Kidney capillary endothelial cell (primary cell): ENCODE measurements around the gene NXPH4.

ENCODE experiments used
- DNase-seq: peaks from one replicate; pipeline ENCODE4 v3.0.0-alpha.2; 2018; ENCODE audit warnings: low spot score

The NXPH4 gene

GRCh38 chr12:57216014-57216911, at the start of gene NXPH4:
Gene NXPH4, plus strand, starts transcription at chr12:57216794. Its CDS starts 176 bp downstream, at chr12:57216970.
- DNase-seq = no peak

DNA sequence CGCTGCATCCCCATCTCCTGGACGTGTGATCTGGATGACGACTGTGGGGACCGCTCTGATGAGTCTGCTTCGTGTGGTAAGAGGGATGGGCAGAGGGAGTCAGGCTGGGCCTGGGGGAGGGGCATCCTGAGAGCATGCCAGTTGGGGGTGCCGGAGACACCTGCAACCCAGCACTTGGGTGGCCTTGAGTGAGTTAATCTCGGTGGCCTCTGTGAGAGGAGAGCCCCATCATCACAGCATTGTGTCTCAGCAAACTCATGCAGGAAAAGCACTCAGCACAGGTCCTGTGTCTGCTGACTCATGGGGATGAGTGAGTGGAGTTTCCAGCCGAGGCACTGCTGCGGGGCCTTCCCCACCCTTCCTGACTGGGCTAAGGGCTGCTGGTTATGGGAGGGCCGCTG, 49.6 kb upstream of the NXPH4 start:
- peak; percentile 68 for DNase-seq

DNA sequence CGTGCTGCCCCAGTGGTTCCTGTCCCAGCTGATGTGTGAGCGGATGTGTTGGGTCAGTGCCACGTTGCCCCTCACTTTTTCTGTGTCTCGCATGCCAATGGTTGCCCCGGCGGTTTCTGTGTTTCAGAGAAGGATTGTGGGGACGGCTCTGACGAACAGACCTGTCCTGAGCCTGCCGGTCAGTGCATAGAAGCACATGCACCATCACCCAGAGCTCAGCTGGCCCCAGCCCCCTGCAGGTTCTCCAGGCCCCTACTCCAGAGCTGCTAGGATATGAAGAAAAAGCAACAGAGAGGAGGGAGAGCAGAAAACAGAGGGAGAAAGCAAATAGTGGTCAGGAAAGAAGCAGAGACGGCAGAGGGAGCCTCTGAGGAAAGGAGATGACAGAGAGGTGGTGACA, 48.5 kb upstream of the NXPH4 start:
- DNase-seq = no peak

DNA sequence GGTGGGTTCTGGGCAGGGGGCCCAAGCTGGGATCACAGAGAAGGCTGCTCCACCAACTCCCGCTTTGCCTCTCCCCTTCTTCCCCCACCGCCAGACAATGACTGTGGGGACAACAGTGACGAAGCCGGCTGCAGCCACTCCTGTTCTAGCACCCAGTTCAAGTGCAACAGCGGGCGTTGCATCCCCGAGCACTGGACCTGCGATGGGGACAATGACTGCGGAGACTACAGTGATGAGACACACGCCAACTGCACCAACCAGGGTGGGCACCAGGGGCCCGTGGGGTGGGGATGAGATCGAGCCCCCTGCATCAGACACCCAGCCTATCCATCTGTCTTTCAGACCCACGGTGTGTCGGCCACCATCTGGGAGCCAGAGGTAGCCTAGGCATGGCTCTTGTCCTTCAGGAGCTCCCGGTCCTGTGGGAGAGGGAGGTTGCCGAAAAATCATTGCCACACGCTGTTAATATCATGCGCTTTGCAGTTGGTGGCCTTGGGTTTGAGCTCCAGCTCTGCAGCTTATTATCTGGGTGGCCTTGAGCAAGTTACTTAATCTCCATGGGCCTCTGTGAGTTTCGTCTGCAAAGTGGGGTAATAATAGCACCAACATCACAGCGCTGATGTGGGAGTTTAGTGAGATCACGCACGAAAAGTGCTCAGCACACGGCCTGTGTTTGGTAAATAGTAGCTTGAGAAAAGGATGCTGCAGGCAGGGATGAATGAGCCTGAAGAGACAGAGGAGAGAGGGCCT, 47.4 kb upstream of the NXPH4 start:
- no peak for DNase-seq

DNA sequence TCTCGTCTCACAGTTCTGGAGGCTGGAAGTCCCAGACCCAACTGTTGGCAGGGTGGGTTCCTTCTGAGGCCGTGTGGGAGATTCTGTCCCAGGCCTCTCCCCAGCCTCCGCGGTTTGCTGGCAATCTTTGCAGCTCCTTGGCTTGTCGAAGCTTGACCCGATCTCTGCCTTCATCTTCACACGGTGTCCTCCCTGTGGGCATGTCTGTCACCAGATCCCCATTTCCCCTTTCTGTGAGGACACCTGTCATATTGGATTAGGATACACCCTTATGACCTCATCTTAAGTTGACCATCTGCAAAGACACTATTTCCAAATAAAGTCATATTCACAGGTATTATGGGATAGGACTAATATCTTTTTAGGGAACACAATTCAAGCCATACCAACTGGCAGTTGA, 46.6 kb upstream of the NXPH4 start:
- no peak for DNase-seq

GRCh38 chr12:57170408-57170807, 46.2 kb upstream of the NXPH4 start:
- no peak for DNase-seq

DNA sequence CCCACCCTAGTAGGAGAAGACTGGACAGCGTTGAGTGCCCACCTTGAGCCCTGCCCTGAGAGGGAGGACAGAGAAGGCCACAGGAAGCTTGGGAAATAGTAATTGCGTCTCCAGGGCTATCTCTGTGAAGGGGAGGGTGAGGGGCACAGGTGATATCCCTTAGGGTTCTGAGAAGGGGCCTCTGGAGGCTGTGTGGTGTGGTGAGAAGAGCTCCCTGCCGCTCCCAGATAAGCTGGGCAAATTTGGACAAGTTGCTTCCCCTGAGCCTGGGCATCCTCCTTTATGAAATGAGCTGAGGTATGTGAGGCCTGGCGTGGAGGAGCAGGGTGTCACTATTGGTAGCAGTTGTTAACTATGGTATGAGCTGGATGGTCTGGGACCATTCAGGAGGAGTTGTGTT, 45.7 kb upstream of the NXPH4 start:
- DNase-seq = no peak

DNA sequence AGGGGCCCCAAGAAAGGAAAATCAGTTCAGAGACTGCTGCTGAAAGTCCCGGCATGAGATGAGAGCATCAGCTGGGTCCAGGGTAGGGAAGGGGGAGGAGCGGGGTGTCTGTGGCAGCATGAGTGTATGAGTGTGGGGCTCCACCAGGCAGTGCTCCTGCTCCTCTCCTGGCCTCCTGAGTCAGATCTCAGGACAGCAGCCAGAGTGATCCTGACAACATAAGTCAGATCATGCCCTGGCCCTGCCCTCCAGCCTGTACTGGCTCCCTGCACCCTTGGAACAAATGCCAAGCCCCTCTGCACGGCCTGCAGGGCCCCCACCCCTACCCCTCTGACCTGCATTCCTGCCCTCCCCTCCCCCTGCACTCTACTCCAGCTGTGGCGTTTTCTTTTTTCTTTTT, 44.9 kb upstream of the NXPH4 start:
- DNase-seq = no peak

- DNase-seq = no peak
Measured at GRCh38 chr12:57173089-57173488, 43.5 kb upstream of the NXPH4 start.

- no peak for DNase-seq
Measured at GRCh38 chr12:57173683-57174082, 42.9 kb upstream of the NXPH4 start.

DNA sequence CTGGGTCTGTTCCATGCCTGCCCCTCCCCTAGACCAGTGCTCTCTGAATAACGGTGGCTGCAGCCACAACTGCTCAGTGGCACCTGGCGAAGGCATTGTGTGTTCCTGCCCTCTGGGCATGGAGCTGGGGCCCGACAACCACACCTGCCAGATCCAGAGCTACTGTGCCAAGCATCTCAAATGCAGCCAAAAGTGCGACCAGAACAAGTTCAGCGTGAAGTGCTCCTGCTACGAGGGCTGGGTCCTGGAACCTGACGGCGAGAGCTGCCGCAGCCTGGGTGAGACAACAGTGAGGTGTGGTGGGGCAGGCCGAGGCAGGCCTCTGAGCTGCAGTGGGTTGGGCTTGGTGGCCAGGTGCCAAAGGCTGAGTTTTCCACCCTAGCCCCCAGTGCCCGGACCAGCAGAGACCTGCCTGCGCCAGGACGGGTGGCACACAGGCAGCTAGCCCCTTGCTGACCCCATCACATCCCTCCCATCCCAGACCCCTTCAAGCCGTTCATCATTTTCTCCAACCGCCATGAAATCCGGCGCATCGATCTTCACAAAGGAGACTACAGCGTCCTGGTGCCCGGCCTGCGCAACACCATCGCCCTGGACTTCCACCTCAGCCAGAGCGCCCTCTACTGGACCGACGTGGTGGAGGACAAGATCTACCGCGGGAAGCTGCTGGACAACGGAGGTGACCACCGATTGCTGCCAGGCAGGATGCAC, 41.0 kb upstream of the NXPH4 start:
- peak; percentile 44 for DNase-seq

DNA sequence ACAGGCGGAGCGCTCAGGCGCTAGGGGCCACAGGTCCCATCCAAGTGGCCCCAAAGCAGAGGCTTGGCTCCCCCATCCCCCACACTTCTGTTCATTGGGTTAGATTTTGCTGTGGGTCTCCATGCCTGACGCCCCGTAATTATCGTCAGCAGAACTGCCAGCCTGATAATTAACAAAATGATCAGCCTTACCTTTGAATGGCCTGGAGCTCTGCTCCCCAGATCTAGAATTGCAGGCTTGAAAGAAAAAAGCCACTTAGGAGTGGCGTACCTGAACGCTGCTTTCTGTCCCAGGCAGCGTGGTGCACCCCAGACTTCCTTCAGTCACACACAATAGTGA, 40.5 kb upstream of the NXPH4 start:
- DNase-seq = no peak

DNA sequence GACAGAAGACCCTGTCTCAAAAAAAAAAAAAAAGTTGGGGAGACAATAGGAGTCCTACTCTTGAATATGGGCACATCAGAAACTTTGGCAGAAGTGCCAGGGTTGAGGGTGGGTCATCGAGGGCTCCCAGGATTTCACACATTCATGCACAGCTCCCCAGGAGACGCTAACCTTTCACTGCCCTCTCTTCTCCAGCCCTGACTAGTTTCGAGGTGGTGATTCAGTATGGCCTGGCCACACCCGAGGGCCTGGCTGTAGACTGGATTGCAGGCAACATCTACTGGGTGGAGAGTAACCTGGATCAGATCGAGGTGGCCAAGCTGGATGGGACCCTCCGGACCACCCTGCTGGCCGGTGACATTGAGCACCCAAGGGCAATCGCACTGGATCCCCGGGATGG, 39.7 kb upstream of the NXPH4 start:
- no peak for DNase-seq

DNA sequence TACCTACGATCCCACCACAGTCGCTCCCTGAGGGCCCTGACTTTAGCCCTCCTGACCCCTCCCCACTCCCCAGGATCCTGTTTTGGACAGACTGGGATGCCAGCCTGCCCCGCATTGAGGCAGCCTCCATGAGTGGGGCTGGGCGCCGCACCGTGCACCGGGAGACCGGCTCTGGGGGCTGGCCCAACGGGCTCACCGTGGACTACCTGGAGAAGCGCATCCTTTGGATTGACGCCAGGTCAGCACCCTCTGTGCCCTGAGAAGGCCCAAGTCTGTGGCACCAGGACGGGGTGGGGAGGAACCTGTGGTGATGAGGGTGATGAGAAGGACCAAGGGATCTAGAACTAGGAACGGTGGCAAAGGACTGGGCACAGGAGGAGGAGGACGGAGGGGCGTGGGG, 39.2 kb upstream of the NXPH4 start:
- DNase-seq = no peak

DNA sequence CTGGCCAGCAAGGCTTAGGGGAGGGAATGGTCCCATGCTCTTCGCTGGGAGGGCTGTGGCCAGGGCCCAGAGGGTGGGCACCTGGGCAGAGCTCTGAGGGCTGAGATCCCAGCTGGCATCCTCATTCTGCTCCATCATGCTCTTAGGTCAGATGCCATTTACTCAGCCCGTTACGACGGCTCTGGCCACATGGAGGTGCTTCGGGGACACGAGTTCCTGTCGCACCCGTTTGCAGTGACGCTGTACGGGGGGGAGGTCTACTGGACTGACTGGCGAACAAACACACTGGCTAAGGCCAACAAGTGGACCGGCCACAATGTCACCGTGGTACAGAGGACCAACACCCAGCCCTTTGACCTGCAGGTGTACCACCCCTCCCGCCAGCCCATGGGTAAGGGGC, 38.4 kb upstream of the NXPH4 start:
- no peak for DNase-seq

- no peak for DNase-seq
Measured at GRCh38 chr12:57179331-57180086, 37.1 kb upstream of the NXPH4 start.

- DNase-seq = no peak
Measured at GRCh38 chr12:57180321-57180989, 36.1 kb upstream of the NXPH4 start.

- DNase-seq = no peak
Measured at GRCh38 chr12:57181072-57181471, 35.5 kb upstream of the NXPH4 start.

- DNase-seq = no peak
Measured at GRCh38 chr12:57181561-57182155, 34.9 kb upstream of the NXPH4 start.

DNA sequence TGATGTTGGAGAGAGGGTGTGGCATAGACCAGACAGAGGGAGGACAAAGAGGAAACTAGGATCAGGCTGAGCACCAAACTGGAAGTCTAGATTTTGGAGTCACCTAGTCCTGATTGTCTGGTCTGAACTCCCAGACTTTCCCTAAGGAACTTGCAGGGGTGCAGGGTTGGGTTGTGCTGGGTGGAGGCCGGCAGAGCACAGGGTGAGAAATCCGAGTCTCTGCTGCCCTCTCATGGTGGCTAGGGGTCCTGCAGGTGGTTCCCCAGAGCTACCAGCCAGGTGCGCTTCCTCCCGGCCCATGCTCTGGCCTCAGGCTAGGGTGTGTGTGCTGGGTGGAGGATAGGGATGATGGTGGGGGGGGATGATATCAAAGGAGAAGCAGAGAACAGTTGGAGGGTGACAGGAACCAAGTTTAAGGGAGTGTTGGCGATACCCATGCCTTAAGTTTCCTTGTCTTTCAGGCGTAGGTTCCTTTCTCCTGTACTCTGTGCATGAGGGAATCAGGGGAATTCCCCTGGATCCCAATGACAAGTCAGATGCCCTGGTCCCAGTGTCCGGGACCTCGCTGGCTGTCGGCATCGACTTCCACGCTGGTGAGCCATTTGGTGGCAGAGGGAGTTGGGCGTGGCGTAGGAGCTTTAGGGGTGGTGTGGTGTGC, 33.5 kb upstream of the NXPH4 start:
- peak; percentile 48 for DNase-seq
